ACHN (cell line): ENCODE results near the gene UNC79.
"Not testable (repeated sequence)": the region's sequence is repeated elsewhere in the genome, so short reads cannot be mapped to it uniquely, and the experiment has no call there.

Experiments
- DNase-seq: peaks from one replicate; pipeline ENCODE4 v3.0.0-alpha.2; 2015
- in situ Hi-C: cut with HindIII; loops from 2 replicates; pipeline ENCODE4 v1.10.0; 2017; ENCODE audit warnings: low sequenced_read_pairs, low pct_ligation_motif_present, low pct_unique_long_range_greater_than_20kb

Gene UNC79

DNA sequence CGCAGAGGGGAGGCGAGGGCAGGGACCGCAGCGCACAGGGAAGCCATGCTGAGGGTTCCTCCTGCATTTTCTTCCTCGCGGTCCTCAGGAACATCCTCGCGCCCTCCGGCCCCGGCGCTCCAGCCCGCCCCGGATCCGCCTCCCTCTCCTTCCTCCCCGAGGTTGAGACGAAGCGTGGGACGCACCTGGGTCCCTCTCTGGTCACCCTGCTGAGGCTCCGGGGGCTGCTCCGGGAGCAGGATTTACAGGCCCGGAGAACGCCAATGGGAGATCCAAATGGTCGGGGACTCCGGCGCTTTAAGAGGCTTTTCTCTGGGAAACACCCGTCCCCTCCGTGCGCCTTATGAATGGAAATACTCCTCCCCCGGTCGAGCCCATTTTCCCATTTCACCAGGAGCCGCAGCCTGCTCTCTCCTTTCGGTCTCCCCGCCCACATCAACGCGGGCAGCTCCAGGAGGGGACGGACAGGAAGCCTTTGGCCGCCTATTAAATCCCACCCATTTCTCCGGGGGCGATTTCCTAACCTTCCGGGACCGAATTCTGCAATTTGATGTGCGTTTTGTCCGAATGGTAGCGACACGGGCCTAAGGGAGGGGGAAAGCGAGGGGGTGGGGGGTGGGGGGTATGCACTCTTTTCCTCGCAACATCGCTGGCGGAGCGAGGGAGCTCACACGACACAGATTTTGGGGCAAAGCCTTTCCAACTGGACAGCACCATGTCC is at the start of gene UNC79:
TSS of gene UNC79 (plus strand) at position 625 of the 721 bp plus-strand sequence. CDS start at position 716, 91 bp downstream.
- DNase-seq, result peak; percentile 4
- in situ Hi-C loops, result no loop called here

GRCh38 chr14:93381644-93382043 is 49.1 kb upstream of the UNC79 start:
- in situ Hi-C loops, result no loop called here
- no peak for DNase-seq

DNA sequence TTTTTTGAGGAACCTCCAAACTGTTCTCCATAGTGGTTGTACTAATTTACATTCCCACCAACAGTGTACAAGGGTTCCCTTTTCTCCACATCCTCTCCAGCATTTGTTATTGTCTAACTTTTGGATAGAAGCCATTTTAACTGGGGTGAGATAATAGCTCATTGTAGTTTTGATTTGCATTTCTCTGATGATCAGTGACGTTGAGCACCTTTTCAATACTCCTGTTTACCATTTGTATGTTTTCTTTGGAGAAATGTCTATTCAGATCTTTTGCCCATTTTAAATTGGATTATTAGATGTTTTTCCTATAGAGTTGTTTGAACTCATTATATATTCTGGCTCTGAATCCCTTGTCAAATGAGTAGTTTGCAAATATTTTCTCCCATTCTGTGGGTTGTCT is 46.5 kb upstream of the UNC79 start:
- in situ Hi-C loops, DNase-seq: not testable (repeated sequence)

GRCh38 chr14:93395231-93395630 is 35.5 kb upstream of the UNC79 start:
- in situ Hi-C loops, result no loop called here
- DNase-seq, result no peak

GRCh38 chr14:93396456-93396855 is 34.3 kb upstream of the UNC79 start:
- DNase-seq, result no peak
- in situ Hi-C loops, result no loop called here

DNA sequence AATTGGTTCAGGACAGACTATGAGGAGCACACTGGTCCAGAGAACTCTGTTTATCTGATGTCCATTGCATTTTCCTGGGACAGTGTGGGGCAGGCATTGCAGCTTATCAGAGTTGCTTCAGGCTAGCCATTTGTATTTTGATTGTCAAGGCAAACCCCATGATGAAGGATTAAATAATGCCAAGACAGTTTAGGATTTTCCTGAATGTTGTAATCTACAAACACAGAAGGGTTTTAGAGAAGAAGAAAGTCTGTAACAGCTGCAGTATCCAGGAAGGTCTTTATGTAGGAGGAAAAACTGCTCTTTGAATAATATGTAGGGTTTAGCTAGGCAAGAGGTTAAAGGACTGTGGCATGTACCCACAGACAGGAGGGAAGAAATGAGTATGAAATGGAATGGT is 32.2 kb upstream of the UNC79 start:
- in situ Hi-C loops, result no loop called here
- DNase-seq, result no peak

DNA sequence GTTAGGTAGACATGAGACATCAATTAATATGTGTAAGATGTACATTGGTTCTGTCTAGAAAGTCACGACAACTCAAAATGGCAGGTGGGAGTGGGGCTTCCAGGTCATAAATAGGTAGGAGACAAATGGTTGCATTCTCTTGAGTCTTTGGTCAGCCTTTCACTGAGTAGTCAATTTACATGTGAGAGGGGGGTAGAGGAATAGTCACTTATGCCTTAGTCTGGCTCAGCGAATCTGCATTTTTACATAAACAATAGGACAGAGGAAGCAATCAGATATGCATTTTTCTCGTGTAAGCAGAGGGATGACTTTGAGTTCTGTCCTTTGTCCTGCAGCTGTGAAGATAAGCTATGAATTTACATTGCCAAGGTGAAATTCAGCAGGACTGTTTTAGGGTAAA is 27.8 kb upstream of the UNC79 start:
- DNase-seq, result no peak
- in situ Hi-C loops, result no loop called here

- in situ Hi-C loops, result no loop called here
- no peak for DNase-seq
Measured at GRCh38 chr14:93410021-93410420, 20.7 kb upstream of the UNC79 start.

DNA sequence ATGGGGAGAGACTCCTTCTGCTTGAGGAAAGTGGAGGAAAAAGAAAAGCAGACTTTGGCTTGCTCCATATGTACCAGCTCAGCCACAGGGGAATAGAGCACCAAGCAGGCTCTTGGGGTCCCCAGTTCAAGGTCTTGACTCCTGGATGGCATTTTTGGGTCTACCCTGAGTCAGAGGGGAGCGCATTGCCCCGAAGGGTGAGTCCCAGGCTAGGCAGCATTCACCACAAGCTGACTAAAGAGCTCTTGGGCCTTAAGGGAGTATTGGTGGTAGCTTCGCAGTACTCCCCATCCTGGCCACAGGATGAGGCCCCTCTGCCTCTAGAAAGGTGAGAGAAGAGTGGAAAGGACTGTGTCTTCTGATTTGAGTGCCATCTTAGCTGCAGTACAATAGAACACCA is 19.8 kb upstream of the UNC79 start:
- no peak for DNase-seq
- in situ Hi-C loops, result no loop called here

- in situ Hi-C loops, DNase-seq: not testable (repeated sequence)
Measured at GRCh38 chr14:93425136-93425535, 5.6 kb upstream of the UNC79 start.

- in situ Hi-C loops, result no loop called here
Measured at GRCh38 chr14:93426750-93427149, 4.0 kb upstream of the UNC79 start.

DNA sequence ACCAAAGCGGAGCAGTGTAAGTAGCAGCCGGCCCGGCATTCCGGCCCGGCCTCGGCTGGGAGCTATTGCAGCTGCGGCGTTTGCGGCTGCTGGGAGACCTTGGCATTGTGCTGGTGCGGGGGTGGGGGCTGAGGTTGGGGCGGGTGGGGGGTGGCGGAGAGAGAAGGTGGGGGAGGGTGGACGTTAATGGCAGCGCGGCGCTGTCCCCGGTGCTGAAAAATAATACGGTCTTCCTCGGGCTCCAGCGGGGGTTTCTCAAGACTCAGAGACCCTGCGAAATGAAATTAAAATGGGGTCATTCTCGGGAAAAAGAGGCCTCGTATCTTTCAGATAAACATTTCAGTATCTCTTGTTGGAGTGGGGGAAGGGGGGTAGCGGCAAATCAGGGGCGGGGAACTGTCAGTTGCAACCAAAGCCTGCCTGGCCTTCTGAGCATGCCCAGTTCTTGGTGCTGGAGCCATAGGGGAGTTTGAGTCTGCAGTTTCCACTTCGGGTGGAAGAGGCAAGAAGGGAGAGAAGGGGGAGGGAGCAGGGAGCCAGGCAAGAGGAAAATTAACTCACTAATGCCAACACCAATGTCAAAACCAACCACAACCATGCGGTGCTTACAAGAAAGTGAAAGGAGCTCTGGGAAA is 414 bp downstream of the UNC79 start:
- in situ Hi-C loops, result no loop called here

More at GRCh38 chr14:93426750-93427149, 4.0 kb upstream of the UNC79 start:
- no peak for DNase-seq

DNA sequence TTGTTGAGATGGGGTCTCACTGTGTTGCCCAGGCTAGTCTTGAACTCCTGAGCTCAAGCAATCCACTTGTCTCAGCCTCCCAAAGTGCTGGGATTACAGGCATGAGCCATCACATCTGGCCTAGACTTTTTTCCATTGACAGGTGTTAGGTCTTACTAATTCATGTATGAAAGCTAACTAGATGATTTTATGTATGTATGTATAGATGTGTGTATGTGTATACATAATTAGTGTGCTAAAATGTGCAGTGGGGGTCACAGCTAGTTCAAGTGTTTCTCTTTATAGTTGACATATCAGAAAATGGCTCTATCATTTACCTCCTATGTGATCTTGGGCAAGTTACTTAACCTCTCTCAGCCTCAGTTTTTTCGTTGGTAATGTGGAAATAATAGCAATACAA is 23.5 kb downstream of the UNC79 start:
- no peak for DNase-seq
- in situ Hi-C loops, result no loop called here

More for the DNA sequence above, 414 bp downstream of the UNC79 start:
- DNase-seq, result peak; percentile 9

DNA sequence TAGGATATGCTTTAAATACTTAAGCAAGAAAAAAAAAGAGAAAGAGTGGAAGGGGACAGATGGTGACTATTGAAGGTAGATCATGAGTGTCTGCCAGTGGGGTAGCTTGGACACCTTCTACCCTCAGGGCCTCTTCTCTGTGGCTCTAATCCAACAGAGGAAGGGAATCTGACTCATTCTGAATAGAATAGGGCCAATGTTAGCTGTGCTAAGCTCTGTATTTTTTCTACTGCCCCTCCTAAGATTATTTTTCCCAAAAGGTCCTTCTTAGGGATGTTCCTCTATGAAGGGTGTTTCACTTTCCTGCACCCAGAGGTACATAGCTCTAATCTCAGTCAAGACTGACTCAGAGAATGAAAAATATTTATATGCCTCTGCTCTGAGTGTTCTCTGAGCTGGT is 25.6 kb downstream of the UNC79 start:
- in situ Hi-C loops, result no loop called here
- no peak for DNase-seq

GRCh38 chr14:93458234-93458633 is 27.5 kb downstream of the UNC79 start:
- in situ Hi-C loops, result no loop called here

DNA sequence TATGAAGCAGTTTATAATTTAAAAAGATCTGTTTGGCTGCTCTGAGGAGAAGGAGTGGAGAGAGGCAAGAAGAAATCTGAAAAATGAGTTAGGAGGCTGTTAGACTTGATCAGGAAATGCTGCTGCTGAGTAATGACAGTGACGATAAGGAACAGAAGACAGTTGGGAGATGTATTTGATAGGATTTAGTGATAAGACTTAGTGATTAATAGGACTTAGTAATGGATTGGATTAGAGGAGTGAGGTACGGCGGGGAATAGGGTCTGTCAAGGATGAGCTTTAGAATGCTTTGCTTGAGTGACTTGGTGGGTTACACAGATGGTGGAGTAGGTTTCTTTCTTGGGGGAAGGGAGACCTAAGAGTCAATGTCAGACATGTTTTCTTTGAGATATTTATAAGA is 31.7 kb downstream of the UNC79 start:
- DNase-seq, result no peak
- in situ Hi-C loops, result no loop called here

More at GRCh38 chr14:93458234-93458633, 27.5 kb downstream of the UNC79 start:
- DNase-seq, result no peak

GRCh38 chr14:93464271-93464670 is 33.5 kb downstream of the UNC79 start:
- in situ Hi-C loops, result no loop called here
- no peak for DNase-seq

GRCh38 chr14:93475471-93475870 is 44.7 kb downstream of the UNC79 start:
- in situ Hi-C loops, result no loop called here
- no peak for DNase-seq

GRCh38 chr14:93476305-93476704 is 45.6 kb downstream of the UNC79 start:
- in situ Hi-C loops, result no loop called here
- DNase-seq, result no peak

DNA sequence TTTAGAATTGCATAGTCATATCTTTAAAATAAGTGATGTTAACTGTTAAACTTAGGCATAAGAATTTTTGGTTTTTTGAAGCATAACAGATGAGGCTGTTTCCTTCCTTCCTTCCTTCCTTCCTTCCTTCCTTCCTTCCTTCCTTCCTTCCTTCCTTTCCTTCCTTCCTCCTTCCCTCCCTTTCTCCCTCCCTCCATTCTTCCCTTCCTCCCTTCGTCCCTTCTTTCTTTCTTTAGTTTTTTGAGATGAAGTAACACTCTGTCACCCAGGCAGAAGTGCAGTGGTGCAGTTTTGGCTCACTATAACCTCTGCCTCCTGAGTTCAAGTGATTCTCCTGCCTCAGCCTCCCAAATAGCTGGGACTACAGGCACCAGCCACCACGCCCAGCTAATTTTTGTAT is 48.3 kb downstream of the UNC79 start:
- DNase-seq, in situ Hi-C loops: not testable (repeated sequence)
